PC-9 (cell line): Measurements from ENCODE around the gene SIGLEC7. TPM values are rescaled to one million over a fixed set of nuclear protein-coding genes. Genes with fewer than 3 reads are reported as not detected.

ENCODE experiments used
- BruUV-seq: library from RNA; stranded (reverse); fragments of 400-500 nt; replicated peaks from 2 replicates; lab custom pipeline; 2021; lab: Mats Ljungman, UMichigan
- CTCF ChIA-PET: fragments of 300-600 bp; sonication (Branson Sonifier 250); formaldehyde crosslinking; loops from one replicate; lab custom pipeline; 2022; ENCODE audit warnings: antibody characterized with exemption; lab: Charles Lee
- POLR2A ChIA-PET: fragments of 300-600 bp; sonication (Branson Sonifier 250); formaldehyde crosslinking; loops from one replicate; lab custom pipeline; 2022; ENCODE audit warnings: antibody characterized with exemption; ENCODE audit not compliant: unreplicated experiment; lab: Charles Lee
- DNase-seq, 2 experiments: peaks; one replicate each; pipeline versions ENCODE4 v3.0.0 to v3.0.0-alpha.2; 2015 to 2022; ENCODE audit warnings: mixed read lengths in 1 of 2
- H2AFZ ChIP-seq: fragments of 200-600 bp; sonication (generic); 2 replicates; pipeline ENCODE4 v1.8.1; 2017; ENCODE audit warnings: antibody characterized with exemption
- H3F3A ChIP-seq: fragments of 200-600 bp; sonication (generic); 2 replicates; pipeline ENCODE4 v1.8.1; 2017; ENCODE audit warnings: antibody characterized with exemption, mild to moderate bottlenecking, low read depth; ENCODE audit not compliant: insufficient read depth
- H3K27ac ChIP-seq: fragments of 200-600 bp; sonication (generic); 2 replicates; pipeline ENCODE4 v1.6.1; 2016; ENCODE audit warnings: mixed run types
- H3K27me3 ChIP-seq: fragments of 200-600 bp; sonication (generic); 2 replicates; pipeline ENCODE4 v1.6.1; 2016; ENCODE audit warnings: low read depth, mixed run types; ENCODE audit not compliant: insufficient read depth
- H3K36me3 ChIP-seq: fragments of 200-600 bp; sonication (generic); 2 replicates; pipeline ENCODE4 v1.6.1; 2016; ENCODE audit warnings: low read depth, mixed run types
- H3K4me1 ChIP-seq: fragments of 200-600 bp; sonication (generic); replicated peaks from 2 replicates; pipeline ENCODE4 v1.6.1; 2016; ENCODE audit warnings: mixed run types; ENCODE audit not compliant: insufficient read depth
- H3K4me2 ChIP-seq: fragments of 200-600 bp; sonication (generic); 2 replicates; pipeline ENCODE4 v1.6.1; 2017; ENCODE audit warnings: mixed run types
- H3K4me3 ChIP-seq: fragments of 200-600 bp; sonication (generic); 2 replicates; pipeline ENCODE4 v1.6.1; 2016; ENCODE audit warnings: mixed run types
- H3K79me2 ChIP-seq: fragments of 200-600 bp; sonication (generic); 2 replicates; pipeline ENCODE4 v1.6.1; 2017; ENCODE audit warnings: low read depth, mixed run types
- H3K9me2 ChIP-seq: fragments of 200-600 bp; sonication (generic); 2 replicates; pipeline ENCODE4 v1.8.1; 2017; ENCODE audit warnings: mild to moderate bottlenecking; ENCODE audit not compliant: insufficient read depth
- H3K9me3 ChIP-seq: fragments of 200-600 bp; sonication (generic); 2 replicates; pipeline ENCODE4 v1.8.1; 2016; ENCODE audit warnings: low read depth; ENCODE audit not compliant: insufficient read depth
- H4K20me1 ChIP-seq: fragments of 200-600 bp; sonication (generic); 2 replicates; pipeline ENCODE4 v1.8.1; 2017; ENCODE audit not compliant: insufficient read depth
- EZH2 ChIP-seq: fragments of 200-600 bp; sonication (generic); IDR thresholded peaks from 2 replicates; pipeline ENCODE4 v1.8.0; 2017; ENCODE audit warnings: antibody characterized with exemption, low read depth
- intact Hi-C: fragments of 100-400 bp; cut with micrococcal nuclease; formaldehyde crosslinking; loops from one replicate; pipeline ENCODE4 v1.10.0; 2022; ENCODE audit not compliant: unreplicated experiment
- total RNA-seq: library from RNA; stranded (reverse); gene quantifications from 2 replicates; pipeline ENCODE4 v1.2.3, GENCODE V29; 2021
- TF ChIP-seq, protein P1 (sequence below): fragments of 200-600 bp; sonication (generic); conservative IDR thresholded peaks from 2 replicates; pipeline ENCODE4 v1.6.1; 2017; ENCODE audit warnings: mixed run types, antibody characterized with exemption, mild to moderate bottlenecking, moderate library complexity

SIGLEC7 gene
- total RNA-seq, 1 experiment from 2014 or later, result not detected

GRCh38 chr19:51188227-51188559, 46.1 kb downstream of the SIGLEC7 start:
- intact Hi-C loops, result no loop called here
- Histone ChIP-seq H3K4me2 (no peak overlapping the region), H3K27me3 (peaks cover 98% of the 10 kb centered on the region), H3K36me3 (no peaks in the 10 kb centered on the region), H4K20me1 (no peaks in the 10 kb centered on the region), H3K79me2 (no peaks in the 10 kb centered on the region), H3K4me1 (no peaks in the 10 kb centered on the region), H3F3A (no peaks in the 10 kb centered on the region), H3K9me3 (no peaks in the 10 kb centered on the region), H3K9me2 (no peaks in the 10 kb centered on the region), H2AFZ (no peak overlapping the region), H3K27ac (no peak overlapping the region), H3K4me3 (no peak overlapping the region)
- no TSS peak for BruUV-seq
- no peak for DNase-seq
- POLR2A ChIA-PET, result no interaction called here
- no peak for TF ChIP-seq EZH2
- TF ChIP-seq, protein P1, sequence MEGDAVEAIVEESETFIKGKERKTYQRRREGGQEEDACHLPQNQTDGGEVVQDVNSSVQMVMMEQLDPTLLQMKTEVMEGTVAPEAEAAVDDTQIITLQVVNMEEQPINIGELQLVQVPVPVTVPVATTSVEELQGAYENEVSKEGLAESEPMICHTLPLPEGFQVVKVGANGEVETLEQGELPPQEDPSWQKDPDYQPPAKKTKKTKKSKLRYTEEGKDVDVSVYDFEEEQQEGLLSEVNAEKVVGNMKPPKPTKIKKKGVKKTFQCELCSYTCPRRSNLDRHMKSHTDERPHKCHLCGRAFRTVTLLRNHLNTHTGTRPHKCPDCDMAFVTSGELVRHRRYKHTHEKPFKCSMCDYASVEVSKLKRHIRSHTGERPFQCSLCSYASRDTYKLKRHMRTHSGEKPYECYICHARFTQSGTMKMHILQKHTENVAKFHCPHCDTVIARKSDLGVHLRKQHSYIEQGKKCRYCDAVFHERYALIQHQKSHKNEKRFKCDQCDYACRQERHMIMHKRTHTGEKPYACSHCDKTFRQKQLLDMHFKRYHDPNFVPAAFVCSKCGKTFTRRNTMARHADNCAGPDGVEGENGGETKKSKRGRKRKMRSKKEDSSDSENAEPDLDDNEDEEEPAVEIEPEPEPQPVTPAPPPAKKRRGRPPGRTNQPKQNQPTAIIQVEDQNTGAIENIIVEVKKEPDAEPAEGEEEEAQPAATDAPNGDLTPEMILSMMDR, result no peak
- CTCF ChIA-PET, result interaction anchor here (0.6 kb wide), 1 partner anchor 151 kb away, joined by 3 read pairs; no protein-coding TSS in a partner anchor

- Histone ChIP-seq H3K27me3 (peaks cover 96% of the 10 kb centered on the region), H3K27ac (no peak overlapping the region), H3F3A (no peaks in the 10 kb centered on the region), H3K4me3 (no peak overlapping the region), H3K9me2 (no peaks in the 10 kb centered on the region), H2AFZ (no peak overlapping the region), H3K79me2 (no peaks in the 10 kb centered on the region), H3K9me3 (no peaks in the 10 kb centered on the region), H3K4me2 (no peak overlapping the region), H4K20me1 (no peaks in the 10 kb centered on the region), H3K4me1 (no peaks in the 10 kb centered on the region), H3K36me3 (no peaks in the 10 kb centered on the region)
- POLR2A ChIA-PET, result no interaction called here
- intact Hi-C loops, result no loop called here
- no peak for DNase-seq
- BruUV-seq, result no TSS peak
- CTCF ChIA-PET, result no interaction called here
- TF ChIP-seq, protein P1, result no peak
- TF ChIP-seq EZH2, result no peak
Measured at GRCh38 chr19:51192689-51193088, 50.6 kb downstream of the SIGLEC7 start.

DNA sequence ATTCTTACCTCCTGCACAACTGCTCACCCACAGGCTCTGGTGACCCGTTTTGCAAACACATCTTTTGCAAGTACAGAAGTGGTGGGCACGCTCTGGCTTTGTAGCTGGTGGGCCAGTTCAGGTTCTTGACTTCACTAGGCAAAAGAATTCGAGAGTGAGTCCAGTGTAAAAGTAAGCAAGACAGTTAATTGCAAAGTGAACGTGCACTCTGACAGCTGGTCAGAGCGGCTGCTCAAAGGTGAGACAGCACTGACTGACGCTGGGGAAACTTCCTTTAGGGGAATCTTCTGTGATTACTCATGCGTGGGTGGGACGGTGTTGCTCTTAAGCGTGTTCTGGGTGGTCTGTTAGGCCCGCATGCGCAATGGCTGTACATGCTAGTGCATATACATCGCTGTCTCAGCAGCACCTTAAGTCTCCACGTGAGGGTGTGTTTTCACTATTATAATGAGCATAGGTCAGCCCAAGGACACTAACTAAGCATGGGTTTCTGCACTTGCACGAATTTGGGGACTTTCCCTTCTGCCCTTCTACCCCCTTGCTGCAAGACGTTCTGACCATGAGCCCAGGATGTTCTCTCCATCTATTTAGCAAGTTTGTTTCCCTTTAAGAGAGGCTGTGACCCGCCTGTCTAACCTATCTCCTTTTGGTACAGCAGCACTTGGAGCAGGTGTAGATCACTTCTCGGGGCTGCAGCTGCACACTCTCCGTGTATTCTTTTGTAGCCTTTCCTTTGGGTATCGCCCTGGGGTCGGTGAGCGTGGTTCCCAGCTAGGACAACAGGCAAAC, 52.6 kb downstream of the SIGLEC7 start:
- CTCF ChIA-PET, result no interaction called here
- peaks cover 97% of the 10 kb centered on the region for H3K27me3 ChIP-seq

More for the DNA sequence above, 52.6 kb downstream of the SIGLEC7 start:
- H2AFZ ChIP-seq, result no peak overlapping the region
- TF ChIP-seq, protein P1, result no peak
- TF ChIP-seq EZH2, result no peak
- no peaks in the 10 kb centered on the region for H3K9me2 ChIP-seq
- H3K4me3 ChIP-seq, result no peak overlapping the region
- BruUV-seq, result no TSS peak
- H3K36me3 ChIP-seq, result no peaks in the 10 kb centered on the region
- no peaks in the 10 kb centered on the region for H3K9me3 ChIP-seq
- no peak overlapping the region for H3K4me2 ChIP-seq
- intact Hi-C loops, result no loop called here
- no peaks in the 10 kb centered on the region for H3F3A ChIP-seq
- no peaks in the 10 kb centered on the region for H3K4me1 ChIP-seq
- no peaks in the 10 kb centered on the region for H4K20me1 ChIP-seq
- POLR2A ChIA-PET, result no interaction called here
- H3K27ac ChIP-seq, result no peak overlapping the region
- no peak for DNase-seq
- no peaks in the 10 kb centered on the region for H3K79me2 ChIP-seq
